GM18517 (cell line): ENCODE data around the gene KHDC4.

Experiments
- ATAC-seq: cut with Tn5 transposase; IDR thresholded peaks from one replicate; pipeline ENCODE4 v1.9.1; 2021; ENCODE audit warnings: mild to moderate bottlenecking, moderate library complexity; ENCODE audit not compliant: unreplicated experiment

The KHDC4 gene

GRCh38 chr1:155934097-155934935 is at the start of gene KHDC4:
Gene KHDC4 (minus strand): TSS chr1:155934413. CDS start chr1:155934373, 40 bp downstream.
- ATAC-seq = peak; percentile 80

DNA sequence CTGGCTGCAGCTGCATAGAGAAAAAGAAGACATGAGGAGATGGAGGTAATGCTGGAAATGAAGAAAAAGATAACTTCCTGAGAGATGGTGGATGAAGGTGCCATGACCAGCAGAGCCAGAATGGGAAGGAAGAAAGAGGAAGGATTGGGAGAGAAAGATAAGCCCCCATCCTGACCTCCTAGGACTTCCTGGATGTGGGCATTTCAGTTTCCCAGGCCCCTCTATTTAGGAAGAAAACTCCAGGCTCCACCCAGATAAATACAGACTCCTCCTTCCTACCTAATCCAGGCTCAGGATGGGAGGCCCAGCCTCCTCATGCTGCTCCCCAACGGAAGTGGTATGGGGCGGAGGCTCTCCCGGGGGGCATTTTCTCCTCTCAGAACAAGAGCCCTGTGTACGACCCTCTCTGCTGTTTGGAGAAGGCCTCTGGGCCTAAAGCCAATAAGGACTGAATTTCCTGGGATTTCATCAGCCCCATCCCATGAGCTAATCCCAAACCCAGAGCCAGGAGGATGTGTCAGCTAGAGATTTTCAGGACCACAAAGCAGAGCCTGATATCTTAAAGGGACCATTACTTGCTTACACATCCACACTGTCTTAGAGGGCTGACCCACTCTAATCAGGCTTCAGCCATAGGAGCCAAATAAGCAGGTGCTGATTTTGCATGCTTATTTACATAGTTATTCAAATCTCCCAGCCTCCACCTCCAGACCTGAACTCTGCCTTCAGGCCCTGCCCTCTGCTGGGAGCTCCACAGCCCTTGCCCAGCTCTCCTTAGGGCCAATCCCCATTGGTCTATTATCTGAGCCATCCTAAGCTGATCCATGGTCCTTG is 49.2 kb upstream of the KHDC4 start:
- ATAC-seq = no peak

GRCh38 chr1:155982106-155982505 is 47.9 kb upstream of the KHDC4 start:
- no peak for ATAC-seq

DNA sequence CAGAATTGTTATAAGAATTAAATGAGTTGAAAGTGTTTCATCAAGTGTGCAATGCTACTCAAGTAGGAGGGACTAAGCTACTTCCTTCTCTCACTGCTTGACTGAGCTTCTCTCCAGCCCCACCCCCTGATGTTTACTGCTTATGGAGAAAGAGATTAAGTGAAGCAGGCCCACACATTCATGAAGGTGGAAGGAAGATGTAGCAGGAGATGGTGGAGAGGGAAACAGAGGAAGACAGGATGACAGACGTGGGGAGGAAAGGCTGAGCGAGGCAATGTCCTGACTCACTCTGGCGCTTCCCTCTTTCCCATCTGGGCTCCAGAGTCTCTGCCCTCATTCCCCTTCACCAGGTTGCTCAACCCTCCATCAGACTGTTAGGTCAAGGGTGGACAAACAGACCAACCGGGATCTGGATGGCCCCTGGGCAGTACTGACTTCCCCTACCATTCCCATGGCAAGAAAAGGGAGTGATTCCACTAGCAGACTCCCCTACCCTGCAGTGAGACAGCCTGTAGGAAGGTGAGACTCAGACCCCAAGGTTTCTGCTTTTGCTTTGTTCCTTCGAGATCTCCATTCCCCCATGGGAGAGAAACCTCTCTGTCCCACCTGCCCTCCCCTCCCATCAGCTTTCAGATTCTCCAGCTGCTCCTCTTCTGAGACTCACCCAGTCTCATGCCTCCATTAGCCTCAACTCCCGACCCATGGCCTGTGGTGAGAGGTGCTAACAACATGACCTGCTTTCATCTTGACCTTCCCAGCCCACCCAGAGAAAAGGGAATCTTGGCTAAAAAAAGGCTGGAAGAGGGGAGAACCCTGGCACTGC is 47.3 kb upstream of the KHDC4 start:
- ATAC-seq = no peak

GRCh38 chr1:155979597-155980343 is 45.6 kb upstream of the KHDC4 start:
- ATAC-seq = no peak

DNA sequence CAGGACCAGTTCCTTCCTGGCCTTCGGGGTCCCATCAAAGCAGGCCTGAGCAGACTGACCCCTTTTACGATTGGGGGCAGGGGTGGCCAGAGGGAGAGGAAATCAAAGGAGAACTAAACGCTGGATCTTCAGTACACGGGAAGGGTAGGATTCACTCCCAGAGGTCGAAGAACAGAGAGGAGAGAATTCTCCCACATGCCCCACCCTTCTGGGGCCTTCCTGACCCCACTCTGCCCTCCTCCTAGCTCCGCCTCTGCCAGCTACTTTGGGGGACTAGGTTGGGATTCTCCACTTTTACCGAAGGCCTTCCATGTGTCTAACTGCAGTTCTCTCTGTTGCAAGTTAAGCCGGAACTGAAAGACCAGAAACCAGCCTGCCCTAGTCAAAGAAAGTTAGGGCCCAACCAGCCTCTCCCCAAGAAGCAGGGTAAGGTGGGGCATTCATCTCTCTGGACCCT is 44.8 kb upstream of the KHDC4 start:
- ATAC-seq = no peak

DNA sequence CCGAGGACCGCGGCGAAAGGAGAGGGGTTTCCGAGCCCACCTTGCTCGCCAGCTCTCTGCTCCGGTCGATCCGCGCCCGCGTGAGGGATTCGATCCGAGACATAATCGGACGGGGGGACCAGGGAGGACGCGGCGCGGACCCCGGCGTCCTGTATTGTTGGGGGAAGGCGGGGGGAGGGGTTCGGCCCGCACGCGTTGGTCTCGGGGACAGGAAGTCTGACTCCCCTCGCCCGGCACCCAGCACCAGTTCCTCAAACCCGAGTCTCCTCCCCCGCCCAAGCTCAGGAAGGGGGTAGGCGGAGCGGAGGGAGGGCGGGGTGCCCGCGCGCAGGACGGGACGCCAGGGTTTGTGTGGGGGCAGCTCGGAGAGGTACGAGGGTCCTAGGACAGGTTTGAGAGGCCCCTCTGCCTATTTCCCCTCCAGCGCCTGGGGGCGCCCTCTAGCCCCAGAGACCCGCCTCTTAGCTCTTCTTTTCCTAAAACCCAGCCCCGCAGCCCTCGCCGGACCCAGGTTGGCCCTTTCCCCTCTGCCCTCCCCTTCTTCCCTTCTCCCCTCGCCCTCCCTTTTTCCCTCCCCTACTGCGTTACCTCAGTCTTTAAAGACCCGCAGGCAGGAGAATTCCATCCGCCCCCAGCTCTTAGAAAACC is 44.2 kb upstream of the KHDC4 start, which contains the start of gene ARHGEF2:
Gene ARHGEF2, minus strand, starts transcription at position 223 of the 648 bp plus-strand sequence. Its CDS starts 120 bp downstream, at position 103.
- ATAC-seq = no peak

GRCh38 chr1:155977690-155978324 is 43.6 kb upstream of the KHDC4 start:
- ATAC-seq = no peak

DNA sequence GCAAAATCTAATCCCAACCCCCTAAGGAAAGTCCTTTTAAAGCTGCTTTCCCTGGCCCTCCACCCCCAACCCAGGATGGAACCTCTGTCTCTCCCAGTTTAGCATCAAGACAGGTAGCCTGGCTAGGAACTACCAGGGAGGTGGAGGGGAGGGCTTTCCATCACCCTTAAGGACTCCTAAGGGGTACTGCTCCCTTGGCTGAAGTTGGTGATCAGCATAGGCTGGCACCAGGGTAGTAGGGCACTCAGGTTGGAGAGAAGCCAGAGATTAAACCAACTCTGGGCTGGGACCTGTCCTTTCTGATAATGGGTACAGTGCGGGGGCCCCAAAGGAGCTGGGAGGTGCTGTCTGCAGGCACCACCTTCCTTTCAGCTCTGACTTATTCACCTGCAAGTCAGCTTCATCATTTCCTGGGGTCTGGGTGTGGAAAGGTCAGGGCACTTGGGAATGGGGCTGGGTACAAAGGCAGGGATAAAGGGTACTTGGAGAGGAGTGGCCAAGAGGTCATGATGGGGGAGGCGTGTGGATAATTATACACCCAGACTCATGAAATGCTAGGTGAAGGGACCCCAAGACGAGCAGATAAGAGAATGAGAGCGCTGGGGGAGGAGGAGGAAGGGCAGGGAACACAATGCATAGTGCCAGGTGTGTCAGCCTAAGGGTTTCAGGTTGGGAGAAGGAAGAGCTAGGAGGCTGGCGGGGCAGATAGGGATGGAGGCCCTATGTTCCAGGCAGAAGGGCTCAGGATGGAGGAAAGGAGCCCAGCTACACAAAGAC is 42.9 kb upstream of the KHDC4 start:
- no peak for ATAC-seq

- ATAC-seq = no peak
Observed at GRCh38 chr1:155976062-155976912, 42.1 kb upstream of the KHDC4 start.

GRCh38 chr1:155975375-155976061 is 41.3 kb upstream of the KHDC4 start:
- no peak for ATAC-seq

DNA sequence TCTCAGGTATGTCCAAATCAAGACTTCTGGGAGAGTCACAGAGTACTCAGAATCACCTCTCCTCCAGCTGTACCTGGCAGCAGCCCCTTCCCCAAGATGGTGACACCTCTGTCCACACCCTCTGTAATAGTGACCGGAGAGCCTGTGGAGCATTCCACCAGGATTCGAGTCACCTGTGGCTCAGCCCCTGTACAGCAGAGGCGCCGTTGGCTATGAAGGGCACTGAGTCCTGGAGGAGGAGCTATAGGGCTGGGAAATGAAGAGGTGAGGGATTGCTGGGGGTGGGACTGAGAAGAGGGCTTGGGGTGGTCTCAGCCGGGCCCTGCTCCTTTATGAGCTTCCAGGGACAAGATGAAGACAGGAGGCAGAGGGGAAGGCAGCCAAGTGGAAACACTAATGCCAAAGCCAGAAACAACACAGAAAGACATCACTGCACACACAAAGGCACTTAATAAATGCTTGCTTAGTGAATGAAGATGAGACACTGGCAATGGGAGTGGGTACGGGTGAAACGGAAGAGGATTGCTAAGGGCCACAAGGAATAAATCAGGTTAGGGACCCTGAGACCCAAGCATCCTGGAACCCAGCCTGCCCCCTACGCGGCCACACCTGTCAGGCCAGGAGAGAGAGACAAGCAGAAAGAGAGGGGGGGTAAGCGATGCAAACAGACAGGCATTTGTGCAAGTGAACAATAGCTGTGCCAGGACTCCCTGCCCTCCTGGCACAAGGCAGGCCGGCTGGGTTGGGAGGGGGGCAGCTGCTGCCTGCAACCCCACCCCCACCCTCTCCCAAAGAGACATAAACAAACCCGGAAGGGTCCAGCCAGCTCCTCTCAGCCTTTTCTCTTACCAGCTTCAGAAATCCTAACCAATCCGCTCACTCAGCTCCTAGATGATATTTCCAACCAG is 40.2 kb upstream of the KHDC4 start:
- ATAC-seq = no peak

- ATAC-seq = no peak
Observed at GRCh38 chr1:155973723-155974122, 39.5 kb upstream of the KHDC4 start.

DNA sequence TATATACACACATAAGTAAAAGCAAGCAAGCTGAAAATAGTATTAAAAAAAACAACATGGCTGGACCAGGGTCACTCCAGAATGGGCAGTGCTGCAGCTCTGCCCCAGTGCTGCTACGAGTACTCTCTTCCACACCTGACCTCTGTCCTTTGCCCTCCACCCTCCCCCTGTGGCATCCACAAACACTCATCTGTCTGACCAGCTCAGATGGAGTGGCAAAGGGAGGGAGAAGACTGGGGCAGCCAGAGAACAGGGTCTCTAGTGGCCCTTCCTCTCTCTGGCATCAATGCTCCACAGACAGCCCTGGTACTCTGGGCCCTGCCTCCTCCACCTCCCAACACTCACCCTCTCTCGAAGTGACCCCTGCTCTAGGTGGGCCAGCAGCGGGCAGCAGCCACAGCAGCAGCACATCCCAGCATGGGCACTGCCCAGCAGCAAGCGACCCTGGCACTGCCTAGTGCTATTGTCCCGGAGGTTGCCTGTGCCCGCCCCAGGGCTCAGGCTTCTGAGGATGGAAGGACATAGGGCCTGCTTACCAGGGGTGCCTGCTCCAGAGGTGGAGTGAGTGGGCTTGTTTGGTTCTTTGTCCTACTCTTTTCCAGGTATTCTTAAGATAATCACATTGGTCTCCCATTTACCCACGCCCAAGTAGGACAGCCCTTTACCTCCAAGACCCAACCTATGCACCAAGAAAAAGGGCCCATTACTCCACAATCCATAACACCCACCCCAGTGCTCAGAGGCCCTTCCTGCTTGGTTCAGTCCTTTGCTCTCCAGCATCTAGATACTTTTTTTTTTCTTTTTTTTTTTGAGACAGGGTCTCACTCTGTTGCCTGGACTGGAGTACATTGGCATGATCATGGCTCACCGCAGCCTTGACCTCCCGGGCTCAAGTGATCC is 37.9 kb upstream of the KHDC4 start:
- ATAC-seq = no peak
